ENCODE measurements around the gene BRSK2.

DNA sequence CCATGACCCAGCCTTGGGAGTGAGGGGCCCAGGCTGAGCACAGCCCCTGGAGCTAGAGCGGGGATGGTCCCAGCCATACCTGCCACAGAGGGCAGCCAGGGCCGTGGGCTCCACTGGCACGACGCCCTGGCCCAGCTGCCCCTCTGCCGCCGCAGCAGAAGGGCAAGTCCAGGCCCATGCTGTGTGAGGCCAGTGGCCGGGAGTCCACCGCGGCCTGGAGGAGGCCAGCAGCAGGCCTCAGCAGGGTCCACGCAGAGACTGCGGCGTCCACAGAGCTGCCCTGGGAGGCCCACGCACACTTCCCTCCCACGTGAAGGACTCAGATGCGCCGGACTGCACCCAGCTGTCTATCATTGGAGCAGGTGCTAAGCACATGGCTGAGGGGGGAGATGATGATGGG is 73.3 kb downstream of the BRSK2 start:
- TF ChIP-seq, protein P1, sequence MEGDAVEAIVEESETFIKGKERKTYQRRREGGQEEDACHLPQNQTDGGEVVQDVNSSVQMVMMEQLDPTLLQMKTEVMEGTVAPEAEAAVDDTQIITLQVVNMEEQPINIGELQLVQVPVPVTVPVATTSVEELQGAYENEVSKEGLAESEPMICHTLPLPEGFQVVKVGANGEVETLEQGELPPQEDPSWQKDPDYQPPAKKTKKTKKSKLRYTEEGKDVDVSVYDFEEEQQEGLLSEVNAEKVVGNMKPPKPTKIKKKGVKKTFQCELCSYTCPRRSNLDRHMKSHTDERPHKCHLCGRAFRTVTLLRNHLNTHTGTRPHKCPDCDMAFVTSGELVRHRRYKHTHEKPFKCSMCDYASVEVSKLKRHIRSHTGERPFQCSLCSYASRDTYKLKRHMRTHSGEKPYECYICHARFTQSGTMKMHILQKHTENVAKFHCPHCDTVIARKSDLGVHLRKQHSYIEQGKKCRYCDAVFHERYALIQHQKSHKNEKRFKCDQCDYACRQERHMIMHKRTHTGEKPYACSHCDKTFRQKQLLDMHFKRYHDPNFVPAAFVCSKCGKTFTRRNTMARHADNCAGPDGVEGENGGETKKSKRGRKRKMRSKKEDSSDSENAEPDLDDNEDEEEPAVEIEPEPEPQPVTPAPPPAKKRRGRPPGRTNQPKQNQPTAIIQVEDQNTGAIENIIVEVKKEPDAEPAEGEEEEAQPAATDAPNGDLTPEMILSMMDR (conservative IDR thresholded peaks at IDR 0.05 in 1 of 2, IDR thresholded peaks at IDR 0.05 in 1 of 2; ENCODE audit: extremely low read depth in 1 of 2, insufficient read depth in 1 of 2, low read depth in 1 of 2, low read length in 2 of 2), result no peak
- no peak for TF ChIP-seq EZH2 (IDR thresholded peaks at IDR 0.05; ENCODE audit: borderline replicate concordance, low read length)
